ENCODE results near the gene LASP1.
"Not testable (repeated sequence)": the region's sequence is repeated elsewhere in the genome, so short reads cannot be mapped to it uniquely, and the experiment has no call there.

The LASP1 gene

GRCh38 chr17:38942696-38943334 is 73.0 kb downstream of the LASP1 start:
- no peak for DNase-seq (ENCODE audit: low spot score)
- no peak for TF ChIP-seq CTCF (conservative IDR thresholded peaks at IDR 0.05; ENCODE audit: low read depth)
- CTCF ChIA-PET, result no interaction called here
- POLR2A ChIA-PET (ENCODE audit: low non-redundant PET), result no interaction called here
- H3K27ac ChIP-seq, result no peak overlapping the region

- ChIA-PET POLR2A (ENCODE audit: low non-redundant PET) (no interaction called here), CTCF (no interaction called here)
- no peak for DNase-seq (ENCODE audit: low spot score)
- TF ChIP-seq CTCF (conservative IDR thresholded peaks at IDR 0.05; ENCODE audit: low read depth), result no peak
- H3K27ac ChIP-seq, result no peak overlapping the region
These were observed 73.7 kb downstream of the LASP1 start for GRCh38 chr17:38943607-38944006.

- ChIA-PET POLR2A (ENCODE audit: low non-redundant PET) (no interaction called here), CTCF (no interaction called here)
- no peak for TF ChIP-seq CTCF (conservative IDR thresholded peaks at IDR 0.05; ENCODE audit: low read depth)
- no peak for DNase-seq (ENCODE audit: low spot score)
- no peak overlapping the region for H3K27ac ChIP-seq
These were observed 77.3 kb downstream of the LASP1 start for GRCh38 chr17:38947189-38947588.

- H3K27ac ChIP-seq; CTCF ChIA-PET; POLR2A ChIA-PET (ENCODE audit: low non-redundant PET); DNase-seq (ENCODE audit: low spot score): not testable (repeated sequence)
These were observed 83.9 kb downstream of the LASP1 start for GRCh38 chr17:38953800-38954199.

- no peak for TF ChIP-seq CTCF (conservative IDR thresholded peaks at IDR 0.05; ENCODE audit: low read depth)
- POLR2A ChIA-PET (ENCODE audit: low non-redundant PET), result no interaction called here
- no peak for DNase-seq (ENCODE audit: low spot score)
- CTCF ChIA-PET, result no interaction called here
- no peak overlapping the region for H3K27ac ChIP-seq
These were observed 88.5 kb downstream of the LASP1 start for GRCh38 chr17:38958326-38958725.

GRCh38 chr17:38958756-38959155 is 88.9 kb downstream of the LASP1 start:
- H3K27ac ChIP-seq, result no peak overlapping the region
- no peak for DNase-seq (ENCODE audit: low spot score)
- no peak for TF ChIP-seq CTCF (conservative IDR thresholded peaks at IDR 0.05; ENCODE audit: low read depth)
- CTCF ChIA-PET, result no interaction called here
- POLR2A ChIA-PET (ENCODE audit: low non-redundant PET), result no interaction called here

GRCh38 chr17:38959508-38959907 is 89.7 kb downstream of the LASP1 start:
- no peak for TF ChIP-seq CTCF (conservative IDR thresholded peaks at IDR 0.05; ENCODE audit: low read depth)
- H3K27ac ChIP-seq, result no peak overlapping the region
- CTCF ChIA-PET, result no interaction called here
- DNase-seq (ENCODE audit: low spot score), result no peak
- POLR2A ChIA-PET (ENCODE audit: low non-redundant PET), result no interaction called here

All from RWPE1 (cell line).